Activated naive CD8-positive, alpha-beta T cell treated with anti-CD3 and anti-CD28 coated beads for 36 hours (primary cell): ENCODE data around the gene FRK. TPM values are rescaled to one million over a fixed set of nuclear protein-coding genes. Genes with fewer than 3 reads are reported as not detected.

ENCODE experiments used
- DNase-seq: peaks from one replicate; pipeline ENCODE4 v3.0.0; 2021
- H3K27ac Mint-ChIP-seq: one replicate; pipeline ENCODE4 v1.8.0; 2022; ENCODE audit warnings: mild to moderate bottlenecking, moderate library complexity, mixed read lengths
- H3K27me3 Mint-ChIP-seq: one replicate; pipeline ENCODE4 v1.8.0; 2022; ENCODE audit warnings: mild to moderate bottlenecking, mixed read lengths
- H3K36me3 Mint-ChIP-seq: one replicate; pipeline ENCODE4 v1.8.0; 2021; ENCODE audit warnings: mild to moderate bottlenecking, mixed read lengths
- H3K4me1 Mint-ChIP-seq: one replicate; pipeline ENCODE4 v1.8.0; 2021; ENCODE audit warnings: mixed read lengths
- H3K4me3 Mint-ChIP-seq: one replicate; pipeline ENCODE4 v1.8.0; 2022; ENCODE audit warnings: mild to moderate bottlenecking, moderate library complexity, mixed read lengths
- H3K9me3 Mint-ChIP-seq: one replicate; pipeline ENCODE4 v1.8.0; 2022; ENCODE audit warnings: mixed read lengths
- total RNA-seq, 2 experiments: library from RNA; stranded (reverse); gene quantifications; one replicate each; pipeline ENCODE4 v1.2.3, GENCODE V29; 2021

Gene FRK
- total RNA-seq, 2 experiments from 2014 or later: 0.06 to 0.08 TPM

DNA sequence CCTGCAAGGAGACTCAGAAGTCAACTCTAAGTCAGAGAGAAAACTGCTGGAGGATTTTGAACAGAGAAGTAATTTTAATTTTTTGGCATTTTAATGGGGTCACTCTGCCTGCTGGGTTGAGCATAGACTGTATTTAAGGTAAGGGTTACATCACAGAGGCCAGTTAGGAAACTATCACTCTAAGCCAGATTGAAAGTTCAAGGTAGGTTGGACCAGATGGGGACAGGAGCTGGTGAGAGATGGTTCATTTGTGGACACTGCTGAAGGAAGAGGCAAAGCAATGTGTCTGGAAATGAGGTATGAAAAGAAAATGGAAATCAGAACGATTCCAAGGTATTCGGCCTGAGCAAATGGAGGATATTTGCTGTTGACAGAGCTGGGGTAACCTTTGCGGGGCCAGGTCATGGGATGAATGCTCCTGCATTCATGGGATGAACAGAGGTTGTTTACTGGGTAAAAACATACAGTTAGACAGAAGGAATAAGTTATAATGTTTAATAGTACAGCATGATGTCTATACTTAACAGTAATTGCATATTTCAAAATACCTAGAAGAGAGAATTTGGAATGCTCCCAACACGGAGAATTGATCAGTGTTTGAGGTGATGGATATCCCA, 26.9 kb downstream of the FRK start:
- no peak for DNase-seq
- no peak overlapping the region for H3K4me3 Mint-ChIP-seq
- H3K4me1 Mint-ChIP-seq: no peaks in the 10 kb centered on the region
- H3K9me3 Mint-ChIP-seq: no peaks in the 10 kb centered on the region
- no peak overlapping the region for H3K27ac Mint-ChIP-seq
- peaks cover 25% of the 10 kb centered on the region for H3K27me3 Mint-ChIP-seq
- no peaks in the 10 kb centered on the region for H3K36me3 Mint-ChIP-seq

DNA sequence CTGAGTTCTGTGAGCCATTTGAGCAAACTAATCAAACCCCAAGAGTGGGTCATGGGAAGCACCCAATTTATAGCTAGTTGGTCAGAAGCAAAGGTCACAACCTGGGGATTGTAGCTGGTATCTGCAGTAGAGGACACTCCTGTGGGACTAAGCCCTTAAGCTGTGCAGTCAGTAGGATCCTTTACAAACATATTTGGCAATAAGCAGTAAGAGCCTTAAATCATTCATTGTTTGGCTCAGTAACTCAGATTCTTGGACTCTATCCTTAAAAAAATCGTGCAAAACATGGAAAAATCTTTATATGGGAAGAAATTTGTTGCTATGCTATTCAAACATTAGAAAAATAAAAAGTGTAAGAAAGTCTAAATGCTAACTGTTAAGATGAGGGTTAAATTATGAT, 29.9 kb downstream of the FRK start:
- DNase-seq: no peak
- Mint-ChIP-seq H3K9me3 (no peaks in the 10 kb centered on the region), H3K27me3 (peaks cover 22% of the 10 kb centered on the region), H3K4me3 (no peak overlapping the region), H3K27ac (no peak overlapping the region), H3K4me1 (peaks cover 3% of the 10 kb centered on the region), H3K36me3 (no peaks in the 10 kb centered on the region)

DNA sequence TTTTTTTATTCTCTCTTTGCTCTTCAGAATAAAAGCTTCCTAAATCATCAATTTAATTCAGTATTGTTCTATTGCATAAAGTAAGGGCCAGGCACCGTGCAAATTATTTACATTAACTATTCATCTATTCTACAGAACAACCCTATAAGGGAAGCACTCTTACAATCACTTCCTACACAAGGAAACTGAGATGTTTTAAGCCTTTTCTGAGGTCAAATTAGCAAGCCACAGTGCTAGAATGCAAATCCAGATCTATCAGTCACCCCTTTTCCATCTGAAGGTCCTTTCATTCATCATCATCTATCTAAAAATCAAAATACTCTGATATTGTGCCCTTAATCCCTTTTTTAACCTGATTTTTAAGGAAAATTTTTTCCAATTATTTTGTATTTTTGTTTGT, 31.2 kb downstream of the FRK start:
- H3K27me3 Mint-ChIP-seq: peaks cover 17% of the 10 kb centered on the region
- no peak for DNase-seq
- no peak overlapping the region for H3K27ac Mint-ChIP-seq
- no peaks in the 10 kb centered on the region for H3K36me3 Mint-ChIP-seq
- H3K4me3 Mint-ChIP-seq: no peak overlapping the region
- H3K9me3 Mint-ChIP-seq: no peaks in the 10 kb centered on the region
- peaks cover 3% of the 10 kb centered on the region for H3K4me1 Mint-ChIP-seq

DNA sequence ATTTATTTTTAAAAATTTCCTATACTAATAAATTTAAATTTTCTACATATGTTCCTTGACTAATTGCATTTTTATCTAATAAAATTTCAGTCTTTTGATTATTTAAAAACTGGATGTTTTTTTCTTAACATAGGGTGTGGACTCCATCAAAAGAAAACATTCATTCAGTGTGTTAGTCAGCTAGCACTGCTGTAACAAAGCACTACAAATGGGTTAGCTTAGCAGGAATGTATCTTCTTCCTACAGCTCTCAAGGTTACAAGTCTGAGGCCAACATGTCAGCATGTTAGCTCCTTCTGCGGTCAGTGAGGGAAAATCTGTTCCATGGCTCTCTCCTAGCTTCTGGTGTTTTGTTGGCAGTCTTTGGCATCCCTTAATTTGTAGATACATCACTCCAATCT, 32.5 kb downstream of the FRK start:
- H3K4me1 Mint-ChIP-seq: peaks cover 3% of the 10 kb centered on the region
- H3K27ac Mint-ChIP-seq: no peak overlapping the region
- DNase-seq: no peak
- H3K27me3 Mint-ChIP-seq: peaks cover 11% of the 10 kb centered on the region
- H3K9me3 Mint-ChIP-seq: no peaks in the 10 kb centered on the region
- H3K4me3 Mint-ChIP-seq: no peak overlapping the region
- no peaks in the 10 kb centered on the region for H3K36me3 Mint-ChIP-seq

DNA sequence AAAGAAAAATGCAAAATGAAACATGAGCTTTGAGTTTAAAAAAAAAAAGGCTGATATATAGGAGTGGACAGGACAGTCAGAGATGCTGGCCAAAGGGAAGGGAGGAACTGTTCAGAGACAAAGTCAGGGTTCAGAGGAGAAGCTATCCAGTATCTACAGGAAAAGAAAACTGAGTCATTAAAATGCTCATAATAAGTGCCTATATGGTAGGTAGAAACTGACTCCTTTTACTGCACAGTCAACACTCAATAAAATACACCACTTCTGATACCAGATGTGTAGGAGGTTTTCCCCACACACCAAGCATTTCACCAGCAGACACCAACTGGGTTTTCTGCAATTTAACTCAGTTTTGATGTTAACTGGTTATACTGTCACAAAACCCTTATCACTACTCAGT, 32.9 kb downstream of the FRK start:
- DNase-seq: no peak
- Mint-ChIP-seq H3K27me3 (peaks cover 11% of the 10 kb centered on the region), H3K4me3 (no peak overlapping the region), H3K27ac (no peak overlapping the region), H3K36me3 (no peaks in the 10 kb centered on the region), H3K9me3 (no peaks in the 10 kb centered on the region), H3K4me1 (peaks cover 3% of the 10 kb centered on the region)

DNA sequence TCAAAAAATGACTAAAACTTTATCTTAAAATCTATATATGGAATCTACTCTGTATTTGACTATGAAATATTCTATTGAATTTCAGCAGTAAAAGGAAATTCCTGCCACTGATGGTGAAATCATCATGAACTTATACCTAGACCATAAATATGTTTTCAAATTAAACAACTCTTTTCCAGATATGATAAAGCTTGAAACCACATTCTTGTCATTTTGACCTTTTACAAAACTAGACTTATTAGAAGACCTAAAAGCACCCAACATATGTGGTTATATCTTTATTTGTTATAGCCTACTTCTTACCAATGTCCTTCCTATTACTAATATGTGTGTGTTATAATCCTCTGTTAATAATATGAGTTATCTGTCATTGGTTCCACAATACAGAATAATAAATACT, 35.3 kb downstream of the FRK start:
- no peak for DNase-seq
- no peak overlapping the region for H3K4me3 Mint-ChIP-seq
- H3K27ac Mint-ChIP-seq: no peak overlapping the region

DNA sequence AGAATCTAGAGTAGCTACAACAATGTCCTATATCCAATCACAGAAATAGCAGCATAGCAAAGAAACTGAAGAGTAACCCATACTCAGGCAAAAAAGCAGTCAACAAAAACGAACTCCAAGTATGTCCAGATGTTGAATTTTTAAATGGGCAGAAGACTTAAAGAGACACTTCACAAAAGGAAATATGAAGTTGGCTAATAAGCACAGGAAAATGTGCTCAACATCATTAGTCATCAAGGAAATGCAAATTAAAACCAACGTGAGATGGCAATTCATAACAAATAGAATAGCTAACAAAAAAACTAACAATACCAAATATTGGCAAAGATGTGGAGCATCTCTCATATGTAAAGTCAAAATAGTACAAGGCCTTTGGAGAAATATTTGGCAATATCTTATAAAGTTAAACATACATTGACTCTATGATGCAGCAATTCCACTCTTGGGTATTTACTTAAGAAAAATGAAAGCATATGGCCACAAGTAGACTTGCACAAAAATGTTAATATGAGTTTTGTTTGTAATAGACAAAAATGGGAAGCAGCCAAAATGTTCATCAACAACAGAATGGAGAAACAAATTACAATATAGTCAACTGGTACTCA, 37.7 kb downstream of the FRK start:
- Mint-ChIP-seq H3K4me1 (peaks cover 4% of the 10 kb centered on the region), H3K9me3 (no peaks in the 10 kb centered on the region), H3K27ac (no peak overlapping the region), H3K36me3 (no peaks in the 10 kb centered on the region), H3K27me3 (peaks cover 19% of the 10 kb centered on the region), H3K4me3 (no peak overlapping the region)
- no peak for DNase-seq

More for the DNA sequence above, 35.3 kb downstream of the FRK start:
- peaks cover 10% of the 10 kb centered on the region for H3K27me3 Mint-ChIP-seq
- H3K36me3 Mint-ChIP-seq: no peaks in the 10 kb centered on the region
- H3K9me3 Mint-ChIP-seq: no peaks in the 10 kb centered on the region
- peaks cover 3% of the 10 kb centered on the region for H3K4me1 Mint-ChIP-seq

DNA sequence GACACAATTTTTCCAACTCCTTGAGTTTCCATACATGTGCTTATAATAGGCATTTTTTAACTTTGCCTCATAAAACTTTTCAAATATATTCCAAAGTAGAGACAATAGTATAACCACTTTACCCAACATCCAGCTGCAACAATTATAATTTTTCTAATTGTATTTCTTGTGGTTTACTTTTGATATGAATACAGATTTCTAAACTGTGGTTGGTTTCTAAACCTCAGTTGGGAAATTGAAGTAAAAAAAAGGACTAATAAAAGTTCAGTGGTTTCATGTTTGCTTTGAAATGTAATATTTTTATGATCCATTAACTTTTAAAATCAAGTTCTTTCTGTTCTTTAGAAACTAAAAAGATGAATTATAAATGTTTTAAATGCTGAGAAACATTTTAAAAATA, 40.0 kb downstream of the FRK start:
- Mint-ChIP-seq H3K27me3 (peaks cover 30% of the 10 kb centered on the region), H3K4me1 (peaks cover 6% of the 10 kb centered on the region), H3K4me3 (no peak overlapping the region), H3K27ac (no peak overlapping the region), H3K9me3 (no peaks in the 10 kb centered on the region), H3K36me3 (no peaks in the 10 kb centered on the region)
- no peak for DNase-seq

DNA sequence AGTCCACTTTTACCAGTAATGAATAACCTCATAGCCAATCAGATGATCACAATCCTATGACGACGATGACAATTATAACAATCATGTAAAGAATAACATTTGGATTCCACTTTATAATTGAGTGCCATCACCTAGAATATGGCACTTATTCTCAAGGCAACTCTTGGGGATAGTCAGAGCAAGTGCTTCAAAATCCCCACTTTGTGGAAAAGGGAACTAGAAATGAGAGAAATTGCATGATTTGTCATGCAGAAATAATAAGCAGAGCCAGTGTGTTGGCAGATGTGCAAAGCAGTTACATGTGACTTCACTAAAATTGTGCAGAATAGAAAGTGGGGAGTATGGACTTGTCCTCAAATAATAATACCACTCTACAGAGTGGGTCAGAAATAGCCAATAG, 41.3 kb downstream of the FRK start:
- Mint-ChIP-seq H3K9me3 (no peaks in the 10 kb centered on the region), H3K4me3 (no peak overlapping the region), H3K36me3 (no peaks in the 10 kb centered on the region), H3K27me3 (peaks cover 38% of the 10 kb centered on the region), H3K27ac (no peak overlapping the region), H3K4me1 (peaks cover 6% of the 10 kb centered on the region)
- DNase-seq: no peak

DNA sequence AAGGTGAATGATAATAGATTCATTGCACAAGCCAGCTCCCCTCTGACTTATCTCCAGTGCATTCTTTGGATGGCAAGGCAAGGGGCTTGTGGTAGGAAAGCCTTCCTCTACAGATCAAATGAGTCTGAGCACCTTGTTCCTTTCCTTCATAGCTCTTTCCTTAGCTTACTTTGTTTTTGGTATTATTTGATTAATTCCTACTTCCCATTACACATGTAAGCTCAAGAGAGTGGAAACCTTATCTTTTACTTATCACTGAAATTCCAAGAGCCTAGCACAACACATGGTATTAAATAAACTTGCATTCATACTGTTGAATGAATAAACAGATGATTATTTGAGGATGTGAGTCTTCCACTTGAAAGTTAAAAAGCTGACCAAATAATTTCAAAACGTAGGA, 41.7 kb downstream of the FRK start:
- H3K9me3 Mint-ChIP-seq: no peaks in the 10 kb centered on the region
- H3K27ac Mint-ChIP-seq: no peak overlapping the region
- DNase-seq: no peak
- peaks cover 6% of the 10 kb centered on the region for H3K4me1 Mint-ChIP-seq
- H3K4me3 Mint-ChIP-seq: no peak overlapping the region
- no peaks in the 10 kb centered on the region for H3K36me3 Mint-ChIP-seq
- peaks cover 41% of the 10 kb centered on the region for H3K27me3 Mint-ChIP-seq

DNA sequence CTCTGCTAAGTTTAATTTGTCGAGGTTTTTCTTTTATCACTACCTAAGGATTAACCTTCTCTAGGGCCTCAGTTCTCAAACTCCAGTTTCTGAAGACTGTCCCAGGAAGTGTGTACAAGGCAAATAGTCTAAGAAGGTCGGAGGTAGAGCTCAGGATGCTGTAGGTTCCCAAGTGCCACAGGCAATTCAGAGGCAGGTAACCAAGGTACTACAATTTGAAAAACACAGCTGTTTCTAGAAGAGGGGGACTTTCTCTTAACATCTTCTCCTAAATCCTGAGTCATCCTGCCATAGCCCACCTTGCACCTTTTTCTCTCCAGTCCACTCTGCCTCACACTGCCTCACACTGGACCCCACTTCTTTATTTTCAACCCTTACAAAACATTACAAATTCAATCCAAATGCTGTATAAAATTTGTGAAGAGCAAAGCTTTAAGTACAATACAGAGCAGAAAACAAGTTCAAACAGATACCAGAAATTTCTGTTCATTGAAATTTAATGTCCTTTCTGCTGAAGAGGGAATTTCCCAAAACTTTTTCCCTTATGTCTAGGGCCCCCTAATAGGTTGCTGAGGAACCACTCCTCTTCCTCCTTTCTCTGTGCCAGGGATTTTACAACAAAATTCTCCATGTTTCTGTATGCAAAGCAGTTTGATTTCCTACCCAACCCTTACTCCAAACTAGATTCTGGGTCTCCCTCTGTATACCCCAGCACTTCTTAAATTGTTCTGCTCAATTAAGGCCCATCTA, 43.0 kb downstream of the FRK start:
- Mint-ChIP-seq H3K9me3 (no peaks in the 10 kb centered on the region), H3K27me3 (peaks cover 47% of the 10 kb centered on the region), H3K4me1 (peaks cover 6% of the 10 kb centered on the region), H3K36me3 (no peaks in the 10 kb centered on the region), H3K27ac (no peak overlapping the region), H3K4me3 (no peak overlapping the region)
- no peak for DNase-seq

DNA sequence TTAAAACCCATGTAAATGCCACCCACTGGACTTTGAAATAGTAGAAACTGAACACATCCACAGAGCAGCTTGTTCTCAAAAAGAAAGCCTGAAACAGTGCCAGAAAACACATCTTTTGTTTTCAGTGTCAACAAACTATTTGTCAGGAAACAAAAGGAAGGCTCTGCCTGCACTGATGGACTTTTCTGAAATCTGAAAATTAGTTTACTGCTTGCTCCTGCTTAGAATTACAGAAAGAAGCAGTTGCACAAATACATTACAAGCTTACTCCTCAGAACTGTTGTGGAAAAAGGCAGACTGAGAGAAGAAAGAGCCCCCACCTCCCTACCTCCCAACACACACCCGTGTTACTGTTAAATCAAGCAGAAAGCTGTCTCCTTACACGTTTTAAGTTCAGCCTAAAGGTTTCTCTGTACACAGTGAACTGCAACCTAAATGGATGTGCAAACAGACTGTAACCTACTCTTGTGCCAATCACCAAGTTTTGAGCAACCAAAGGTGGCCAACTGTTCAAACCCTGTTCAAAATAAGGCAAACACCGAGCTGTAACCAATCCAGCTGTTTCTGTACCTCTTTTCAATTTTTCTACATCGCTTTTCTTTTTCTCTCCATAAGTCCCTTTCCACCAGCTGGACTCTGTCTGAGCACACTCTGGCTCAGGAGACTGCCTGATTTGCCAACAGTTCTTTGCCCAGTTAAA, 43.7 kb downstream of the FRK start:
- no peak overlapping the region for H3K4me3 Mint-ChIP-seq
- H3K27me3 Mint-ChIP-seq: peaks cover 49% of the 10 kb centered on the region
- no peak overlapping the region for H3K27ac Mint-ChIP-seq
- H3K9me3 Mint-ChIP-seq: no peaks in the 10 kb centered on the region
- H3K36me3 Mint-ChIP-seq: no peaks in the 10 kb centered on the region
- DNase-seq: no peak
- peaks cover 7% of the 10 kb centered on the region for H3K4me1 Mint-ChIP-seq

DNA sequence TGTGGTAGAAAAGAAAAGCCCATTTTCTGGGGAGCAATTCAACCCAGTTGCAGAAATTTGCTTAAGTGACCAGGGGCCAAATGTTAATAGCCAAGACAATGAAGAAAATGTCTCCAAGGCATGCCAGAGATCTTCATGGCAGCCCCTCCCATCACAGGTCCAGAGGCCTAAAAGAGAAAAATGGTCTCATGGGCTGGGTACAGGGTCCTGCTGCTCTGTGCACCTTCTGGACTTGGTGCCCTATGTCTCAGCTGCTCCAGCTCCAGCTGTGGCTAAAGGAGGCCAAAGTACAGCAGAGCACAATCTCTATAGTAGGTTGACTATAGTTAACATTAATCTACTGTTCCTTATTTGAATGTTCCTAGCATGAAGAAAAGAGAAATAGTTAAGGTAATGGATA, 44.7 kb downstream of the FRK start:
- Mint-ChIP-seq H3K27me3 (peaks cover 54% of the 10 kb centered on the region), H3K27ac (no peak overlapping the region), H3K4me1 (peaks cover 17% of the 10 kb centered on the region), H3K4me3 (no peak overlapping the region), H3K36me3 (no peaks in the 10 kb centered on the region), H3K9me3 (no peaks in the 10 kb centered on the region)
- DNase-seq: no peak

DNA sequence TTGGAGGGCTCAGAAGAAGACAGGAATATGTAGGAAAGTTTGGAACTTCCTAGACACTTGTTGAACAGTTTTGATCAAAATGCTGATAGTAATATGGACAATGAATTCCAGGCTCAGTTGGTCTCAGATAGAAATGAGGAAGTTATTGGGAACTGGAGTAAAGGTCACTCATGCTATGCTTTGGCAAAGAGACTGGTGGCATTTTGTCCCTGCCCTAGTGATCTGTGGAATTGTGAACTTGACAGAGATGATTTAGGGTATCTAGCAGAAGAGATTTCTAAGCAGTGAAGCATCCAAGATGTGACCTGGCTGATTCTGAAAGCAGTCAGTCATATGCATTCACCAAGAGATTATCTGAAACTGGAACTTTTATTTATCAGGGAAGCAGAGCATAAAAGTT, 45.1 kb downstream of the FRK start:
- DNase-seq: no peak
- peaks cover 53% of the 10 kb centered on the region for H3K27me3 Mint-ChIP-seq

DNA sequence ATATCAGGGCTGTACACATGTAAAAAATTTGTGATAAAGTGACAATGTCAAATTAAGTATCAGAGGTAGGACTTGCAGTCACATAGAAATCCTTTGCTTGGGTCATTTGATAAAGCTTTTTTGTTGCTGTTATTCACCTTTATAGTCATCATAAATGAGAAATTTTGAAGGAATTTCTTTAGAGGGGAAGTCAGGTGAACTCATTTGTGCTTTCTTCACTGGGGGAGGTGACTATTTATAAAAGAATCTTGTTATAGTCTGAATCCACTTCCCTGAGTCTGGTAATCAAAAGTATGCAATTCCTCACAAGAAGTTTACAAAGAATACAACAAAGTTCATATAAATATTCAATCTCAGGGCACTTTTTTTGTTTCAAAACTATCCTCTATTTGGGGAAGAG, 47.7 kb downstream of the FRK start:
- peaks cover 35% of the 10 kb centered on the region for H3K27me3 Mint-ChIP-seq
- H3K9me3 Mint-ChIP-seq: no peaks in the 10 kb centered on the region
- H3K4me3 Mint-ChIP-seq: no peak overlapping the region
- no peak for DNase-seq
- H3K4me1 Mint-ChIP-seq: peaks cover 20% of the 10 kb centered on the region
- H3K27ac Mint-ChIP-seq: no peak overlapping the region
- no peaks in the 10 kb centered on the region for H3K36me3 Mint-ChIP-seq

More for the DNA sequence above, 45.1 kb downstream of the FRK start:
- no peaks in the 10 kb centered on the region for H3K9me3 Mint-ChIP-seq
- H3K27ac Mint-ChIP-seq: no peak overlapping the region
- H3K4me1 Mint-ChIP-seq: peaks cover 19% of the 10 kb centered on the region
- H3K4me3 Mint-ChIP-seq: no peak overlapping the region
- no peaks in the 10 kb centered on the region for H3K36me3 Mint-ChIP-seq
